Activated naive CD4-positive, alpha-beta T cell treated with Interleukin-2 at 50 U/mL for 16 hours (primary cell): ENCODE measurements around the gene VPS13C.

Source experiments
- DNase-seq: peaks from one replicate; pipeline ENCODE4 v3.0.0-alpha.2; 2020

VPS13C gene

DNA sequence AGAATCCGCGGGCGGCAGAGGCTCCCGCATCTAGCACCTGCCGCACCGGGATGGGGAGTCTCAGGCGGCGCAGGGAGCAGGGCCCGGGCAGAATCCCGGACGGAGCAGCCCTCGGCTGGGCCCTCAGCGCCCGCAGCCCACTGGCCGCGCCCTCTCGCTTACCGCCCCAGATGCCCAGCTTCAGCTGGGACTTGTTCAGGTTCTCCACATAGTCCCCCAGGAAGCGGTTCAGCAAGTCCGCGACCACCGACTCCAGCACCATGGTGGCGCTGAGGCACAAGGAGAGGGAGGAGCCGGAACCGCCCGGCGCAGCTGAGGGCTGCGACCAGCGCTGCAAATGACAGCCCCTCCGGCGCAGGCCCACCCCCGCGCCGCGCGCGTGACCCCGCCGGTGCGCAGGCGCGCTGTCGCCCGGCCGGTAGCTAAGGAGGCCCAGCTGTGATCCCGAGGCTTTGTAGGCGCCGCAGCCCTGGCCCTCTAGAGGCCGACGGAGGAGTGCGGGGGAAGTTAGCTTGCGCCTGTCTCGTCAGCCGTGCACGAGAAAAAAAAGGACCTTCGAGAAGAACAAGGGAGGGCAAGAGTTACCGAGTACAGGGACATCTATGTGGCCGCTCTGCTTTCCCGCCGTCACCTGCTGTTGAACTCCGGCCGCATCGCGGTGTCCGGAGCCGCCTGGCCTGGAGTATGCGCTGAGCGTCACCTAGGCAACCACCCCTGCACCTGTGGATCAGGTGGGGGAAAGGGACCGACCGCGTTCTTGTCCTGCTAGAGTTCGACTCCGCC, at the start of gene VPS13C:
TSS of gene VPS13C (minus strand) at position 335 of the 783 bp plus-strand sequence. CDS start at position 262, 73 bp downstream.
- peak; percentile 93 for DNase-seq

GRCh38 chr15:62109437-62109836, 49.2 kb upstream of the VPS13C start:
- DNase-seq: no peak

DNA sequence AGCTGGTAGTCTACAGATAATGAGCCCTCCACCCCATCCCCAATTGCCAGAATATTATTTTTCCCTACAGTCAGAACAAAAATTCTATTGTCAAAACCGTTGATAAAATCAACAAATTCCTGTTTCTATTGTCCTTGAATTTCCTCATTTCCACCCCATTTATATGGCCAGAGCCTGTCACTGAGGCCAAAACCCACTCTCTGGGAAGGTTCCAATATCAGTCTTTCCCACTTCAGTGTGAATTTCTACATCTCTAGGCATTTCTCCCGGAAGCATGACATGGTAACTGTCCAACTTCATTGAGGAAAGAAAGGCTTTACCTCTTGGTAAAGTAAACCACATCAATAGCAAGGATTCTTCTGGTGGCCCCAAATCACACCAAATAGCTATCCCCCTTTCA, 48.2 kb upstream of the VPS13C start:
- no peak for DNase-seq

DNA sequence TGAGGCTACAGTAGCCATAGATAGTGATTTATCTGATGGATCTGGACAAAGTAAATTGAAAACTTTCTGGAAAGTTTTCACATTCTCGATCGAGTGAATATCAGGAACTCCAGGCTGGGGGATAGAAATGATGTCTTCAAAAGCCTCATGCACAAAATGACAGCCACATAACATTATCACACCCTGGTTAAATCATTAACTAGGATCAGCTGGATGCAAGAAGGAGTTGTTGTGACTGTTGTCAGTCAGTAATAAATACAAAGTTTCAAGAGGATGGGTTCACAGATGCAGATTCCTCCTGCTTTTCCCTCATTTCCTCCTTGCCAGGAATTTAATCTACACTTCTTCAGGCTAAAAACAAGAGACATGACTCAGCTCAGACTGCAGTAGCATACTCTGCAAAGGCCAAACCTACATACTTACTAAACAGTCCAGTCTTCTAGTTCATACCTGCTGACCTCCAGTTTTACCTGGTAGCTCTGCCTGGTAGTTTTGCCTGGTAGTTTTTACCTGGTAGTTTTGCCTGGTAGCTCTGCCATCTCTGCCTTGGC, 47.4 kb upstream of the VPS13C start:
- DNase-seq: no peak

DNA sequence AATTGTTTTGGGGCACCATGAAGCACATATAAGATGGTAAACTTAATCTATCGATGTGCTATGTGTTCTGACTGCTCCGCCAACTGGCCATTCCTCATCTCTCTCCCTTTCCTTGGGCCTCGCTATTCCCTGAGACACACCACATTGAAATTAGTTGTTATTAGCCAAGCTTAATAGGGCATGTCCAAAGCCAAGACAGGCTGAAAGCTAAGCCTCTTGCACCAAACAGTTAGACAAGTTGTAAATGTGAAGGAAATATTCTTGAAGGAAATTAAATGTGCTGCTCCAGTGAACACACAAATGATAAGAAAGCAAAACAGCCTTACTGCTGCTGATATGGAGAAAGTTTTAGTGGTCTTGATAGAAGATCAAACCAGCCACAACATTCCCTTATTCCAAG, 45.8 kb upstream of the VPS13C start:
- no peak for DNase-seq

DNA sequence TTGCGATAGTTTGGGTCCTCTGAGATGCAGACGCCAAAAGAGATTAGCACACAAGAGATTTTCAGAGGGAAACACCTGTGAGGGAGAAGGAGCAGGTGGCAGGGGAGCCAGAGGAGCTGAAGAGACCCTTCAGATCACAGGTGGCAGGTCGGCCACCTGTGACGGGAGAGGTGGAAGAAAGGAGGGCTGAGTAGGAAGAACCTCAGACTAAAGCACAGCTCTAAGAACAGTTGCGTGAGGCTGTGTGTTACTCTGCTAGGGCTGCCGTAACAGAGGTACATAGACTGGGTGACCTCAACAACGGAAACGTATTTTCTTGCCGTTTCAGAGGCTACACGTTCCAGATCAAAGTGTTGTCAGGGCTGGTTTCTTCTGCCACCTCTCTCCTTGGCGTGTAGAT, 45.0 kb upstream of the VPS13C start:
- DNase-seq: no peak

GRCh38 chr15:62104846-62105245, 44.6 kb upstream of the VPS13C start:
- DNase-seq: no peak

- no peak for DNase-seq
Measured at GRCh38 chr15:62104401-62104800, 44.2 kb upstream of the VPS13C start.

GRCh38 chr15:62103431-62103830, 43.2 kb upstream of the VPS13C start:
- no peak for DNase-seq

GRCh38 chr15:62099094-62099601, 38.9 kb upstream of the VPS13C start:
- DNase-seq: no peak

DNA sequence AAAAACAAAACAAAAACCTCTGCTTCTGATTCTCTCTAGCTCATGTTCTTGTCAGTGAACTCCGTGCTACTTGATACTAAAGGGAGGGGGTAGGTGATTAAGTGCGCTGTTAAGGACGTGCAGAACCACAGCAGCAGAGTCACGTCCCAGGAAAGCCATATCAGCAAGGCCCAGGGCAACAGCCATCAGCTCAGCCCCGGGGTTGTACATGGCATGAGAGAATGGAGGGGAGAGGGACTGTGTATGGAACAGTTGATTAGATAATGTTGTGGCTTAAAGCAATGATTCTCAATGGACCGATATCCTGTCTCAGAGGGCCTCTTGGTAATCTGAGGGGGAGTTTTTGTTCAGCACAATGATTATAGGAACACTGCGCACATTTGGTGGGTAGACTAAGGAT, 34.1 kb upstream of the VPS13C start:
- DNase-seq: no peak

GRCh38 chr15:62093809-62094208, 33.6 kb upstream of the VPS13C start:
- DNase-seq: no peak

DNA sequence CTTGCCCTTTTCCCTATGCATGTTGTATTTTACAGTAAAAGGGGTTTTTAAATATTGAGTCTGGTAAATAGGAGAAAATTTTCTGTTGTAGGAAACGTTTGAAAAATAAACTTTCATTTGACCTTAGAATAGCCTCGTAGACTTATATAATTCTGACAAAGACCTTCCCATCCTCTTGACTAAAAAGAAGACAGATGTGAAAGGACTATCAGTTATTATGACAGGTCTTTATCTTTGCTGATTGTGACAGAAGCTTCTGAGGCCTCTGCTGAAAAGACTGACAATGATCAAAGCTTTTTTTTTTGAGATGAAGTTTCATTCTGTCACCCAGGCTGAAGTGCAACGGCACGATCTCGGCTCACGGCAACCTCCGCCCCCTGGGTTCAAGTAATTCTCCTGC, 30.7 kb upstream of the VPS13C start:
- DNase-seq: no peak

- no peak for DNase-seq
Measured at GRCh38 chr15:62089616-62090015, 29.4 kb upstream of the VPS13C start.

DNA sequence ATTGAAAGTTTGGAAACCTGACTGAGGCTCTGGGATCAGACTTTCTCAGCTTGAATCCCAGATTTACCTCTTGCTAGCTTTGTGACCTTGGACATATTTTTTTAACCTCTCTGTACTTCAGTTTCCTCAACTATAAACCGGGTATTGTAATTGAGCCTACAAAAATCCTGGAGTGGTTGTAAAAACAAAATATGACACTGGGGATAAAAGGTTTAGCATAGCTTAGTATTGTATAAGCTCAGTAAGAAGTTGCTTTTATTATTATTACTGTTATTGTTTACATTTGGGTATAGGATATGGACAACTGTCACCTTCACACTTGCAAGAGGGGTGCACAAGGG, 28.1 kb upstream of the VPS13C start:
- DNase-seq: no peak

DNA sequence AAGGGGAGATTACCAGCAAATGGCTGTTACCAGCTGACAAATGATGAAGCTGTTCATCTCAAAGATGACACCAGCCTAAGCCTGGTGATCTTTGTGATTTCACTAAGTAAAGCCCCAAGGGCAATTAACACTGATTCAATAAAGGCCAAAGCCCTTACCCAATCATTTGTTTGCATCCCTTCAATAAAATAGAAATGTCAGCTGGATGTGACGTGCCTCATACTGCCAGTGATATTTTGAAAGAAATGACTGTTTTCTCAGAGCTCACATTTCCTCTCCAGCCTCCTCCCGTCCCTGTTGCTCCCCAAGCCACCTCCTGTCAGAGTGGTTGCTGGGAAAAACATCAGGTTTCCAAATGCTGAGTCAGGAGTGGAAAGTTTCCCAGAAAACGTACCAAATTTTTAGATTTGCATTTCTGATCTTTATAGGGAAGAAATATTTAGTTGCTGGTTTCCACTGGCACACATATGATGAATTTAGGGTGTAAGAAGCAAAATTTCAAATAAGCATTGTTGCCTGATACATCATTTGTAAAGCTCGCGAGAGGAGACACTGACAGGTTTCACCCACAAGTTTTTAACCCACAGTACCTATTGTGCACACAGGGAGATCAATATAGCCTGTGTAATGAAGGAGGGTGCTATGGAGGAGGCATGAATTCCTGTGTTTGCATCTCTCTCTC, 27.6 kb upstream of the VPS13C start:
- no peak for DNase-seq

- DNase-seq: no peak
Measured at GRCh38 chr15:62085740-62086139, 25.5 kb upstream of the VPS13C start.

DNA sequence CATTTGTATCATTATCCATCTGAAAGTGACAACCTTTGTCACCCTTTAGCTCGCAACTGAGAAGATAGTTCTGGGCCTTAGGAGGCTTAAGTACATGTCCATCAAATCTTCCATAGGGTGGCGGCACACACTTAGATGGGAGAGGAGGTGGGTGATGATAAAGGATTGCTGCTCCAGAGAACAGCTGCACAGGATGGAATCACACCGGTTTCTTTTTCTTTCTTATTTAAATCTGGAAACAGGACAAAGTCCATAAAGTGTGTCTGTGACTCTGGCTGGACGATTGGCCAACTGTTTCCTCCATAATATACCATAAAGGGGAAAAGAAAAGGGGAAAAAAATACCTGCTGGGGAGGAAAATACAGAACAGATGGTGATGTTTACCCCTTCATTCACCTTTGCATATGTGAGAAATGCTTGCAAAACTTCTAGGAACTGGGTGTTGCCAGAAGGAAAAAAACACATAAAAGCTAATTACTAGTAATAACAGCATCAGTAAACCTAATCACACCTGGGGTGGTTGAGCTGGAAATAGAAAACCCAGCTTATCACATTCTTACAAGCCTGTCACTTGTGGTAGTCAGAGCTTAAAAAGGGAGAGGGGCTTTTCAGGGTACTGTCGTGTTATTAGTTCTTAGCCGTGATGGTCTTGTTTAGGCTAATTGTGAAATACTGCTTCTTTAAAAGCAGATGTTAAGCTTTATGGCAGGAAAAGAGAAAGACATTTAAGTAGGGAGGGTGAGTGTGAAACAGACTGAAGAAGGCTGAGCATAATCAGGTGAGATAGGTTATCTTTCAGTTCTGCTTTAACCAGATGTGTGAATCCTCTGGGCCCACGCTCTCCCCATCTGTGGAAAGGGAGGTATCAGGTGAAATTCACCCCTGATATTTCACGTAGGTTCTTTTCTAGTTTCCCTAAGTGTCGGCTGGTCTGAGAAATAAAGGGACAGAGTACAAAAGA, 23.2 kb upstream of the VPS13C start:
- no peak for DNase-seq

DNA sequence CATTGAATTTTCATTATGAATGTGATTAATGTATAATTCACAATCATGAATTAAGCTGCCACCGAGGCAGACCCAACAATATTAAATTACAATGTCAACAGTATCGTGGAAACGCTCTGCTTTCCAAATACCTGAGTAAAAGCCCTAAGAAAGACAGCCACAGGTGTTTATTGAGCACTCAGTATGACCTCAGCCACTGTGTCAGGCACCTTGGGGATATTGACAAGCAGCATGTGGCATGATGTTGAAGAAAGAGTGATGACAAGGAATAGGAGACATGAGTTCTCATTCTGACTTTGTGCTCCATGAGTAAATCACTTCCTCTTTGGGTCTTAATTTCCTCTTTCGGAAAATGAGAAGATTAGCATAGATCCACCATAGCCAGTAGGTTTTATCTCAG, 19.3 kb upstream of the VPS13C start:
- no peak for DNase-seq

- DNase-seq: no peak
Measured at GRCh38 chr15:62075595-62076277, 15.5 kb upstream of the VPS13C start.

DNA sequence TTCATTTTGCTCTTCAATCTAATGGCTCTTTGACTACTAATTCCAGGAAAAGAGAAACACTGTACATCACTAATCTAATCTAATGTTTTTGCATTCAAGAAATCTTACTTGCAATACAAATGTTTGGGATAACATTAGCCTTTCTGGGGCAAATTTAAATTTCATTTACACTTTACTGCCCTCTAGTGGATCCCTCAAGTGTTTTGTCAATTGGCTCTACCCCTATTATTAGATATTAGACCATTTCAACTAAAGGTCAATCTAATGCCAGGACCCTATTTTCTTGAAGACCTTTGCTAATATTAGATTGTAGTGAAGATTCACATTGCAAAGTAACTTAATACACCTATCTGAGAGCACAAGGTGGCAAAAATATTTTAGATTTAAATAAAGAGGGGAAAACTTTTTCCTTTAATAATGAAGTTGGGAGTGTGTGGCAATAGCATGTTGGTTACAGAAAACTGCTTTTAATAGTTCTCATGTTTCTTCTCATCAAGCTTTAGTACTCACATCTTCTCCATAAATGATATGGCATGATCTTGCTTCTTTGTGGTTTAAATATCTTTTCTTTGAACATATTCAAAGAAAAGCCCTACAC, 11.6 kb upstream of the VPS13C start:
- DNase-seq: no peak

DNA sequence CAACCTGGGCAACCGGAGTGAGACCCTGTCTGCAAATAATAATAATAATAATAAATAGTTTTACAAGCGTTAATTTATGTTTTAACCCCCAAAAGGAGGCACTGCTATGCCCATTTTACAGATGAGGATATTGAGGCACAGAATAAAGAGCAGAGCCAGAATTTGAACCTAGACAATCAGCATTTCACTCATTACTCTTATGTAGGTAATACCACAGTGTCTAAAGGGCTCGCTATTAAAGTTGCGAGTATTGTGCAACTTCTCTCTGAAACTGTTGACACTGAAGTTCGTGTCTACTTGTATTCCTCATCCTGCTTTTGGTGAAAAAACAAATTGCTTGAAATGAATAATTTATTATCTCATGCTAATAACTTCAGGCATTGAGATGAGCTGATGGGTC, 9.3 kb upstream of the VPS13C start:
- DNase-seq: no peak
